Suprapubic skin (tissue), 4 donors: ENCODE data around the gene SUGT1. TPM values are rescaled to one million over a fixed set of nuclear protein-coding genes. Genes with fewer than 3 reads are reported as not detected.

Experiments used
- DNase-seq, 2 donors: peaks; one replicate each; pipeline ENCODE4 v3.0.0-alpha.2; 2019; ENCODE audit warnings: low spot score in 2 of 2
- H3K27ac ChIP-seq: fragments of 200-600 bp; sonication (generic); one replicate; pipeline ENCODE4 v1.5.1; 2019
- H3K27me3 ChIP-seq: fragments of 200-600 bp; sonication (generic); one replicate; pipeline ENCODE4 v1.5.1; 2019
- H3K36me3 ChIP-seq: fragments of 200-600 bp; sonication (generic); one replicate; pipeline ENCODE4 v1.5.1; 2019
- H3K4me1 ChIP-seq: fragments of 200-600 bp; sonication (generic); one replicate; pipeline ENCODE4 v1.5.1; 2019
- H3K4me3 ChIP-seq: fragments of 200-600 bp; sonication (generic); one replicate; pipeline ENCODE4 v1.5.1; 2019; ENCODE audit warnings: mild to moderate bottlenecking
- H3K9me3 ChIP-seq: fragments of 200-600 bp; sonication (generic); one replicate; pipeline ENCODE4 v1.5.1; 2019
- CTCF ChIP-seq, 2 donors: fragments of 200-600 bp in 1 of 2; fragments of 450-650 bp in 1 of 2; sonication (generic) in 1 of 2; IDR thresholded peaks; one replicate each; pipeline ENCODE4 v1.5.1; 2016 to 2019; ENCODE audit warnings: antibody characterized with exemption in 2 of 2, mild to moderate bottlenecking in 1 of 2, moderate library complexity in 1 of 2
- EP300 ChIP-seq: sonication (generic); formaldehyde crosslinking; IDR thresholded peaks from one replicate; pipeline ENCODE4 v1.6.1; 2017; ENCODE audit warnings: antibody characterized with exemption
- POLR2A ChIP-seq, 2 donors: fragments of 450-650 bp; IDR thresholded peaks; one replicate each; pipeline ENCODE4 v1.6.1; 2017; ENCODE audit warnings: antibody characterized with exemption in 2 of 2, mild to moderate bottlenecking in 2 of 2, moderate library complexity in 2 of 2
- POLR2AphosphoS5 ChIP-seq, 3 donors: sonication (generic); formaldehyde crosslinking; IDR thresholded peaks; one replicate each; pipeline ENCODE4 v1.6.1; 2017; ENCODE audit warnings: antibody characterized with exemption in 3 of 3
- WGBS: methylation state at CpG from one replicate; pipeline ENCODE4 v1.1.5; 2018; 5-methylcytosine and 5-hydroxymethylcytosine counted together
- total RNA-seq, 4 donors: library from RNA; depleted of rRNA; stranded (reverse); fragments of >200 nt; gene quantifications; one replicate each; pipeline ENCODE4 v1.1.0, GENCODE V29; 2016

The SUGT1 gene
- total RNA-seq, 4 donors from 2014 or later = 23.7 to 38.2 (median 28.8) TPM

DNA sequence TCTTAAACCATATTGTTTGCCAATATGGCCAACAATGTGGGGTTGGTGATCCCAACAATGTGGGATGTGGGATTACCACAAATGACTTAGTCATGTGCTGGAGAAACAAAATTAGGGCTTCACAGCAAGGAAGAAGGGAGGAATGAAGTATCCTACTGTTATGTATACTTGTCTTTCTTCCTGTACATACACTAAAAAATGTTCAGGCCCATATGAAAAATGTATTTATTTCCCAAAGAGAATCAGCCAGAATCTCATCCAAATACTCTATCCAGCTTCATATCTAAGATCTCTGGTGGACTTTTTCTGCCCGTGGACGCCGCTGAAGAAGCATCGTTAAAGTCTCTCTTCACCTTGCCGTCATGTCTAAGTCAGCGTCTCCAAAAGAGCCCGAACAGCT is 10.5 kb upstream of the SUGT1 start, which contains the start of gene HNRNPA1L2:
Gene HNRNPA1L2, plus strand, starts transcription at position 301 of the 400 bp plus-strand sequence. Its CDS starts 62 bp downstream, at position 363.
- Histone ChIP-seq H3K4me1 (peaks cover 3% of the 10 kb centered on the region), H3K27me3 (no peaks in the 10 kb centered on the region), H3K9me3 (no peaks in the 10 kb centered on the region), H3K36me3 (peaks cover 25% of the 10 kb centered on the region), H3K27ac (no peak within 1 kb of the TSS), H3K4me3 (no peak within 1 kb of the TSS)
- WGBS = over 99% methylated on average over 7 of the region's 7 CpGs
- TF ChIP-seq POLR2AphosphoS5 (IDR thresholded peaks at IDR 0.05) (no peak), POLR2A (IDR thresholded peaks at IDR 0.05) (no peak), CTCF (IDR thresholded peaks at IDR 0.05) (no peak), EP300 (no peak)
- DNase-seq = no peak

DNA sequence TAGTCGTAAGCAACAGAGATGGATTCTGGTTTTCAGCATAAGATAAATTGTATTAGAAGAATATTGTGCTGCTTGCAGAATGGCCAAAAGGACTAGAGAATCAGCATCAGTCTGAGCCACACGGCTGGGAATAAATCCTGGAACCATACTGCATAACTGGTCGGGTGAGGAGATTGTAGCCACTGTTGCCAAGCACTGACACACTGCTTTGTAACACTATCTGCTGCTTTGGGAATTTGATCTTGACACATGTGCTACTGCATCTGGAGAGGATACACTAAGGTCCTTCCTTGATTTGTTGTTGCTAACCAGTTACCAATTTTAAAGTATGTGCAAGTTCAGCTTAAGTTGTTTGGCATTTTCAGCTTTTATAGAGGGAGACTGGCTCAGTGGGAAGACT is 8.5 kb upstream of the SUGT1 start:
- Histone ChIP-seq H3K27ac (peak overlapping the region; percentile 61), H3K27me3 (no peaks in the 10 kb centered on the region), H3K36me3 (peaks cover 14% of the 10 kb centered on the region), H3K4me3 (no peak overlapping the region), H3K9me3 (no peaks in the 10 kb centered on the region), H3K4me1 (peaks cover 3% of the 10 kb centered on the region)
- 48% methylated on average over 3 of the region's 3 CpGs for WGBS
- no peak for DNase-seq
- TF ChIP-seq POLR2AphosphoS5 (IDR thresholded peaks at IDR 0.05) = no peak
- no peak for TF ChIP-seq EP300
- TF ChIP-seq POLR2A (IDR thresholded peaks at IDR 0.05) = no peak
- no peak for TF ChIP-seq CTCF (IDR thresholded peaks at IDR 0.05)

- Histone ChIP-seq H3K4me3 (no peak overlapping the region), H3K9me3 (no peaks in the 10 kb centered on the region), H3K4me1 (peaks cover 17% of the 10 kb centered on the region), H3K36me3 (peaks cover 8% of the 10 kb centered on the region), H3K27ac (no peak overlapping the region), H3K27me3 (no peaks in the 10 kb centered on the region)
- TF ChIP-seq POLR2AphosphoS5 (IDR thresholded peaks at IDR 0.05) = no peak
- no peak for TF ChIP-seq CTCF (IDR thresholded peaks at IDR 0.05)
- no peak for TF ChIP-seq POLR2A (IDR thresholded peaks at IDR 0.05)
- TF ChIP-seq EP300 = no peak
- DNase-seq = no peak
Measured at GRCh38 chr13:52646967-52647366, 5.7 kb upstream of the SUGT1 start.

GRCh38 chr13:52650731-52651130 is 1.9 kb upstream of the SUGT1 start:
- H3K27ac ChIP-seq = no peak overlapping the region
- WGBS = 80% methylated on average over 6 of the region's 6 CpGs
- TF ChIP-seq CTCF (IDR thresholded peaks at IDR 0.05) (no peak), EP300 (no peak), POLR2A (IDR thresholded peaks at IDR 0.05) (no peak), POLR2AphosphoS5 (IDR thresholded peaks at IDR 0.05) (no peak)

DNA sequence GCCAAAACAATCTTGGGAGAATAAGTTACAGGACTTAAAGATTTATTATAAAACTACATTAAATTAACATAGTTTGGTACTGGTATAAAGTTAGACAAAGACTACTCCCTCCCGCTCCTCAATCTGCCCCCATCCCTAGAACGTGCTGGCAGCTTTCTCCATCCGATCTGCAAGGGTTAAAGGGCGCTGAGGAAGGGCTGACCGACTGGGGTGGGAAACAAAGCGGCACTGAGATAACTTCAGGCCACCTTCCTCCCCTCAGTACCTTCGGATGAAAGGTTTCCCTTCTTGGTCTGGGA is 790 bp upstream of the SUGT1 start:
- Histone ChIP-seq H3K9me3 (no peaks in the 10 kb centered on the region), H3K27me3 (no peaks in the 10 kb centered on the region), H3K36me3 (peaks cover 4% of the 10 kb centered on the region), H3K4me1 (peaks cover 36% of the 10 kb centered on the region), H3K4me3 (peak overlapping the region; percentile 69), H3K27ac (peak overlapping the region; percentile 97)
- 0% methylated on average over 7 of the region's 7 CpGs for WGBS
- DNase-seq = no peak
- no peak for TF ChIP-seq POLR2A (IDR thresholded peaks at IDR 0.05)
- TF ChIP-seq POLR2AphosphoS5 (IDR thresholded peaks at IDR 0.05) = no peak
- no peak for TF ChIP-seq EP300
- no peak for TF ChIP-seq CTCF (IDR thresholded peaks at IDR 0.05)

More at GRCh38 chr13:52650731-52651130, 1.9 kb upstream of the SUGT1 start:
- Histone ChIP-seq H3K9me3 (no peaks in the 10 kb centered on the region), H3K36me3 (peaks cover 4% of the 10 kb centered on the region), H3K4me3 (peak overlapping the region; percentile 69), H3K4me1 (peaks cover 29% of the 10 kb centered on the region), H3K27me3 (no peaks in the 10 kb centered on the region)
- DNase-seq = no peak
